Lower lobe of right lung (tissue), 2 donors: ENCODE results near the gene SLC35F3. TPM values are rescaled to one million over a fixed set of nuclear protein-coding genes. Genes with fewer than 3 reads are reported as not detected.

Experiments used
- ATAC-seq, 2 donors: fragments of 200-7000 bp; cut with Tn5 transposase; one replicate each; pipeline ENCODE4 v1.9.1; 2020 to 2022; ENCODE audit warnings: mild to moderate bottlenecking in 2 of 2, moderate library complexity in 2 of 2
- DNase-seq: peaks from one replicate; pipeline ENCODE4 v3.0.0-alpha.2; 2020
- H3K27ac ChIP-seq: fragments of 200-600 bp; one replicate; pipeline ENCODE4 v1.8.0; 2022
- H3K27me3 ChIP-seq: fragments of 200-600 bp; one replicate; pipeline ENCODE4 v1.8.0; 2022; ENCODE audit warnings: low read depth
- H3K36me3 ChIP-seq: fragments of 200-600 bp; one replicate; pipeline ENCODE4 v1.8.0; 2022; ENCODE audit warnings: mild to moderate bottlenecking
- H3K4me1 ChIP-seq: fragments of 200-600 bp; one replicate; pipeline ENCODE4 v1.8.0; 2022
- H3K4me3 ChIP-seq: fragments of 200-600 bp; one replicate; pipeline ENCODE4 v1.8.0; 2022; ENCODE audit warnings: mild to moderate bottlenecking
- H3K9me3 ChIP-seq: fragments of 200-600 bp; one replicate; pipeline ENCODE4 v1.8.0; 2022
- intact Hi-C: fragments of 100-400 bp; cut with DNase I; formaldehyde crosslinking; loops from one replicate; pipeline ENCODE4 v1.11.0; 2022
- total RNA-seq: library from RNA; stranded (reverse); fragmentation: NEBNext Ultra II Directional; extraction: Animal tissue kit (Norgen Biotek cat#: 25700); gene quantifications from one replicate; pipeline ENCODE4 v1.2.1, GENCODE V29; 2021
- TF ChIP-seq, protein P1 (sequence below): fragments of 200-600 bp; IDR thresholded peaks from one replicate; pipeline ENCODE4 v1.8.0; 2022; ENCODE audit warnings: antibody characterized with exemption, mild to moderate bottlenecking
- donor health status: DM: no; HTN: yes; CAD: no; lungs with severe emphysema.

SLC35F3 gene
- total RNA-seq, 1 donor from 2014 or later, result 0.41 TPM

DNA sequence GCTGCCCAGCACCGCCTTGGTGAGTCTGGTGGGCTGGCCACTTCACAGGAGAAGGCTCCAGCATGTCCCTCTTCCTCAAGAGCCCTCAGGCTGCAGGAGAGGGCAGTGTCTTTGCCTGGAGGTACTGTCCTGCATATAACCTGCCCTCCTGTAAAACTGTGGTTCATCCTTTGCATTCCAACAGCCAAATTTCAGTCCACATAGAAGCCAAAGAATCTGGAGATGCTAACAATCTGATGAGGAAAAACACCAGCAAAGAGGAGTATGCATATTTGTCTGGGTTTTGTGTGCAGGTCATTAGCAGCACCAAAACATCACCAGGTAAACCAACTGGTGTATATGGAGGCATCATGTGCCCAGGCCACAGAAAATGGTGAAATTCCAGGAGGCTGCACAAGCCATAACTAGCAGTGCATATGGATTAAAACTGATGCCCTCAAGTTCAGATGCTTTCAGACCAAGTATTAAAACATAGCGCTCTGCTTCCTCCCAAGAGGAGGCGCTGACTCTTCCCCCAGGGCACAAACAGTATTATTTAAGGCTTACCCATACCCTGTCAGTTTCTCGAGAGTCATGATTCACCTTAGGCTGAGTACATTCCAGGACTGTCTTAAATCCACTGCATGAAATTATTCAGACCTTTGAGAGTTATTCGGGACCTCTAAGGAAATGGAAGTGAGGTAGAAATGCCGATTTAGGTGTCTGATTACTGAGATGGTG is 318.2 kb downstream of the SLC35F3 start:
- DNase-seq, result no peak
- Histone ChIP-seq H3K36me3 (no peaks in the 10 kb centered on the region), H3K4me3 (no peak overlapping the region), H3K27me3 (no peaks in the 10 kb centered on the region), H3K4me1 (no peaks in the 10 kb centered on the region), H3K9me3 (no peaks in the 10 kb centered on the region), H3K27ac (no peak overlapping the region)
- intact Hi-C loops, result no loop called here
- TF ChIP-seq, protein P1, sequence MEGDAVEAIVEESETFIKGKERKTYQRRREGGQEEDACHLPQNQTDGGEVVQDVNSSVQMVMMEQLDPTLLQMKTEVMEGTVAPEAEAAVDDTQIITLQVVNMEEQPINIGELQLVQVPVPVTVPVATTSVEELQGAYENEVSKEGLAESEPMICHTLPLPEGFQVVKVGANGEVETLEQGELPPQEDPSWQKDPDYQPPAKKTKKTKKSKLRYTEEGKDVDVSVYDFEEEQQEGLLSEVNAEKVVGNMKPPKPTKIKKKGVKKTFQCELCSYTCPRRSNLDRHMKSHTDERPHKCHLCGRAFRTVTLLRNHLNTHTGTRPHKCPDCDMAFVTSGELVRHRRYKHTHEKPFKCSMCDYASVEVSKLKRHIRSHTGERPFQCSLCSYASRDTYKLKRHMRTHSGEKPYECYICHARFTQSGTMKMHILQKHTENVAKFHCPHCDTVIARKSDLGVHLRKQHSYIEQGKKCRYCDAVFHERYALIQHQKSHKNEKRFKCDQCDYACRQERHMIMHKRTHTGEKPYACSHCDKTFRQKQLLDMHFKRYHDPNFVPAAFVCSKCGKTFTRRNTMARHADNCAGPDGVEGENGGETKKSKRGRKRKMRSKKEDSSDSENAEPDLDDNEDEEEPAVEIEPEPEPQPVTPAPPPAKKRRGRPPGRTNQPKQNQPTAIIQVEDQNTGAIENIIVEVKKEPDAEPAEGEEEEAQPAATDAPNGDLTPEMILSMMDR, result no peak
- no peak for ATAC-seq

DNA sequence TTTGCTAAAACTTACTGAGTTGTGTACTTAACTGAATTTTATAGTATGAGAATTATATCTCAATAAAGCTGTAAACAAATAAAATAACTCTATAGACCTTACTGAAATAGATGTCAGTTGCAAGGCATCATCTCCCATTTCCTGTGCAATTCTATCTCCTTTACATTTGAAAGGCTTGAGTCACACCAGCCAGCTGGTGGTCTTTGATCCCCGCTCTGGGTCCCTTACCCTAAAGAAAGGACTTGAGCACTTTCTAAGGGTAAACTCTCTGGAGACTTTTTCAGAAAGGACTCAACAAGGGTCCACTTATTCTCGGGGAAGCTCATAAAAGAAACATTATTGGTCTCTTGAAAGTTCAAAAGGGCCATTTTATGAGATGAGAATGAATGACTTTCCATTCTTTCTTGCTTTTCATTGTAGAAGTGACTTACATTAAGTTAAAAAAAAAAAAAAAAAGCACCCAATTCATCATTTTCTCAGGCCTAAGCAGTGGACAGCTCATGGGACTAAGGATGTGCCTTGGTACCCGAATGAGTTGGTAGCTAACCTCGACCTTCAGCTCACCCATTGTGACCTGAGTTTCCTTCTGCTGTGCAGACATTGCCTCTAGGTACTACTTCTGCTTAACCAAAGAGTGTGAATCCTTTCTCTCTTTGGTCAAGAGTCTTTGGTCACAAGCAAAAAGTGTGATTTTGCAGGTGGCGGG is 321.8 kb downstream of the SLC35F3 start:
- DNase-seq (no peak), ATAC-seq (no peak)
- no peaks in the 10 kb centered on the region for H3K36me3 ChIP-seq
- H3K4me3 ChIP-seq, result no peak overlapping the region
- peaks cover 5% of the 10 kb centered on the region for H3K27me3 ChIP-seq
- TF ChIP-seq, protein P1, result no peak
- no peaks in the 10 kb centered on the region for H3K9me3 ChIP-seq
- no peaks in the 10 kb centered on the region for H3K4me1 ChIP-seq
- intact Hi-C loops, result no loop called here
- no peak overlapping the region for H3K27ac ChIP-seq

DNA sequence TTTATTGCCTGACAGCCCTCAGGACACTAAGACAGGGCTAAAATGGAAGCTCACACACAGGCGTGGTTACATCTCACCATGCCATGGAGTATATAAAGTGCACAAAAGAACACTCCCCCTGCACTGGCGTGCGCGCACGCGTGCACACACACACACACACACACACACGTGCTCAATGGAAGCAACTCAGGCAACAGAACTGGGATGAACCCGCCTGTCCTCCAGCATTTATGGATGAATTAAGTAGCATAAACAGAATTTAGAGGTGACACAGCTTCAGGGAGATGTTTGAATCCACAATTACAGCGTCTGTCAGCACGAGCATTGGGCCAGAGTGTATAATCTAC is 322.3 kb downstream of the SLC35F3 start:
- Histone ChIP-seq H3K27ac (no peak overlapping the region), H3K4me1 (no peaks in the 10 kb centered on the region), H3K4me3 (no peak overlapping the region), H3K9me3 (no peaks in the 10 kb centered on the region), H3K27me3 (peaks cover 10% of the 10 kb centered on the region), H3K36me3 (no peaks in the 10 kb centered on the region)
- no peak for DNase-seq
- no peak for ATAC-seq
- TF ChIP-seq, protein P1, result no peak
- intact Hi-C loops, result no loop called here

DNA sequence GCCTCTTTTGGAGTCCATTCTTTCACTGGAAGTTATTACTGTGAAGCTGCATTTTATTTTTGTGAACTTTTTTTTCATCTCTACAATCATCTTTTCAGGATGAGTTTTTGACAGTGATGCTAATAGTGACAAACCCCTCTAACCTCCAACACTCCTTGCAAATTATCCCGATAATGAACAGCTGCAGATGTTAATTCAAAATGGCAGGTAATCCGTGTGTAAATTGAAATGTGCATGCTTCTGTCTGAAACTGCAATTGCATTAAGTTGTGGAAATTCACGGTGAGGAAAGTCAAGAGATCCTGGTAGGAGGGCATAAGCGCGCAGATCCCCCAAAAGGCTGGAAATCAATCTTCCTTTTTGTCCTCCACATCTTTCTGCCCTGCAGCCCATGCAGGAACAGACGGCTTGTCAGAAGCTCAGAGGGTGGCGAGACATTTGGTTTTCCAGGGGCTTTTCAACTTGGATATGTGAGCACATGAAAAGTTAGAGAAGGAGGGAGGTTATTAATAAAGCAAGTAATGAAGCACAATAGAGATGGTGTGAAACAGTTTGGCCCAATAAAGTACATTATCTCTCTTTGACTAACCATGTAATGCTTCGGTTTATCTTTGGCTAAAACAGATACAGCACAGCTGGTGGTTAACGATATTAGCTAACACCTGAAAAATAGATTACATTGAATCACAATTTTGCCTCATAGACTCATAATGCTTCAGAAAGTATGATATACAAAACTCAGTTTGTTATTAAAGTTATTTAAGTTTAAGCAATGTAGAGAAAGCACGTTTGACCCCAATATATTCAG is 325.3 kb downstream of the SLC35F3 start:
- intact Hi-C loops, result no loop called here
- DNase-seq (no peak), ATAC-seq (no peak)
- Histone ChIP-seq H3K27me3 (peaks cover 11% of the 10 kb centered on the region), H3K36me3 (no peaks in the 10 kb centered on the region), H3K4me1 (no peaks in the 10 kb centered on the region), H3K4me3 (no peak overlapping the region), H3K27ac (no peak overlapping the region), H3K9me3 (no peaks in the 10 kb centered on the region)
- TF ChIP-seq, protein P1, result no peak

DNA sequence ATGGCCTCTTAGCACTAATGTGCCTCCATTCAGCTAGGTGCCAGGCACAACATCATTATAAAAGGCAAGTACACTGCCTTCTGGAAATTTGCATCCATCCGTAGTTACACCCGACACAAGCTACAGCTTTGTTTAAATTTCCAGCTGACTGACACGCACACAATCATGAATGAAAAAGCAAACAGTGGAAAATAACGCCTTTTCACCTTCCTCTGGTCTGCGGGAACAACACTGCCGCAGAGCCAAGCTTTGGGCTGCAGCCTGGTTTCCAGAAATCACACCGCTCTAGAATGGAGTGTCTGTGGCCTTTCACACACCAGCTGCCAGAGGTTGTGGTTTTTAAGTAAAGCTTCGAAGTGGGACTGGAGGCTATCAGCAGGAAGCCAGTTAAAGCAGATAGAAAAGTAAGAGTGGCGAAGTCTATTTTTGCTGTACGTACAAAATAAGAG is 326.0 kb downstream of the SLC35F3 start:
- Histone ChIP-seq H3K9me3 (no peaks in the 10 kb centered on the region), H3K36me3 (no peaks in the 10 kb centered on the region), H3K27ac (no peak overlapping the region), H3K4me1 (no peaks in the 10 kb centered on the region), H3K4me3 (no peak overlapping the region), H3K27me3 (peaks cover 11% of the 10 kb centered on the region)
- TF ChIP-seq, protein P1, result no peak
- ATAC-seq, result no peak
- DNase-seq, result no peak
- intact Hi-C loops, result no loop called here
